ENCODE measurements around the gene DGKG.

DGKG gene

GRCh38 chr3:186239321-186239720, 122.7 kb downstream of the DGKG start:
- no peak for DNase-seq (ENCODE audit: low read depth)

GRCh38 chr3:186237915-186238314, 124.1 kb downstream of the DGKG start:
- DNase-seq (ENCODE audit: low read depth), result no peak

GRCh38 chr3:186236357-186237020, 125.5 kb downstream of the DGKG start:
- DNase-seq (ENCODE audit: low read depth), result no peak

GRCh38 chr3:186235554-186235953, 126.5 kb downstream of the DGKG start:
- DNase-seq (ENCODE audit: low read depth), result no peak

GRCh38 chr3:186234152-186234551, 127.9 kb downstream of the DGKG start:
- no peak for DNase-seq (ENCODE audit: low read depth)

GRCh38 chr3:186226482-186226881, 135.6 kb downstream of the DGKG start:
- no peak for DNase-seq (ENCODE audit: low read depth)

GRCh38 chr3:186225603-186226002, 136.4 kb downstream of the DGKG start:
- DNase-seq (ENCODE audit: low read depth), result no peak

- DNase-seq (ENCODE audit: low read depth), result no peak
Measured at GRCh38 chr3:186224041-186224610, 137.9 kb downstream of the DGKG start.

- DNase-seq (ENCODE audit: low read depth), result no peak
Measured at GRCh38 chr3:186223476-186223875, 138.6 kb downstream of the DGKG start.

GRCh38 chr3:186221760-186222378, 140.2 kb downstream of the DGKG start:
- DNase-seq (ENCODE audit: low read depth), result no peak

GRCh38 chr3:186220911-186221645, 141.0 kb downstream of the DGKG start:
- DNase-seq (ENCODE audit: low read depth), result no peak

GRCh38 chr3:186220365-186220764, 141.7 kb downstream of the DGKG start:
- no peak for DNase-seq (ENCODE audit: low read depth)

- no peak for DNase-seq (ENCODE audit: low read depth)
Measured at GRCh38 chr3:186219211-186219638, 142.8 kb downstream of the DGKG start.

GRCh38 chr3:186218421-186218820, 143.6 kb downstream of the DGKG start:
- no peak for DNase-seq (ENCODE audit: low read depth)

GRCh38 chr3:186217820-186218164, 144.2 kb downstream of the DGKG start:
- DNase-seq (ENCODE audit: low read depth), result no peak

- no peak for DNase-seq (ENCODE audit: low read depth)
Measured at GRCh38 chr3:186216900-186217819, 144.9 kb downstream of the DGKG start.

GRCh38 chr3:186214670-186215069, 147.4 kb downstream of the DGKG start:
- DNase-seq (ENCODE audit: low read depth), result no peak

- peak; percentile 29 for DNase-seq (ENCODE audit: low read depth)
Measured at GRCh38 chr3:186213946-186214345, 148.1 kb downstream of the DGKG start.

- no peak for DNase-seq (ENCODE audit: low read depth)
Measured at GRCh38 chr3:186212611-186213010, 149.4 kb downstream of the DGKG start.

- DNase-seq (ENCODE audit: low read depth), result no peak
Measured at GRCh38 chr3:186210852-186211500, 151.1 kb downstream of the DGKG start.

Measured in EH (cell line).